Tibial nerve (tissue), 4 donors: ENCODE results near the gene ABITRAM. TPM values are rescaled to one million over a fixed set of nuclear protein-coding genes. Genes with fewer than 3 reads are reported as not detected.
"Not testable (repeated sequence)": the region's sequence is repeated elsewhere in the genome, so short reads cannot be mapped to it uniquely, and the experiment has no call there.

ENCODE experiments used
- DNase-seq, 2 donors: peaks; one replicate each; pipeline ENCODE4 v3.0.0-alpha.2; 2019; ENCODE audit warnings: low spot score in 2 of 2
- H3K27ac ChIP-seq, 4 donors: fragments of 200-600 bp; sonication (generic) in 3 of 4; one replicate each; pipeline ENCODE4 v1.5.1; 2017 to 2019; ENCODE audit warnings: mild to moderate bottlenecking in 1 of 4
- H3K27me3 ChIP-seq, 2 donors: fragments of 200-600 bp; sonication (generic) in 1 of 2; one replicate each; pipeline versions ENCODE4 v1.5.1 to v1.6.0; 2017 to 2019
- H3K36me3 ChIP-seq, 3 donors: fragments of 200-600 bp; sonication (generic); one replicate each; pipeline ENCODE4 v1.5.1; 2018 to 2019
- H3K4me1 ChIP-seq, 4 donors: fragments of 200-600 bp; sonication (generic) in 3 of 4; one replicate each; pipeline ENCODE4 v1.5.1; 2017 to 2019
- H3K4me3 ChIP-seq, 4 donors: fragments of 200-600 bp; sonication (generic) in 3 of 4; one replicate each; pipeline ENCODE4 v1.5.1; 2017 to 2019; ENCODE audit warnings: mild to moderate bottlenecking in 1 of 4, moderate library complexity in 1 of 4
- H3K9me3 ChIP-seq, 4 donors: fragments of 200-600 bp; sonication (generic) in 3 of 4; one replicate each; pipeline ENCODE4 v1.5.1; 2017 to 2019
- EP300 ChIP-seq, 2 donors: sonication (generic); formaldehyde crosslinking; IDR thresholded peaks; one replicate each; pipeline ENCODE4 v1.6.1; 2017; ENCODE audit warnings: antibody characterized with exemption in 2 of 2, mild to moderate bottlenecking in 1 of 2
- POLR2A ChIP-seq, 2 donors: fragments of 450-650 bp; IDR thresholded peaks; one replicate each; pipeline ENCODE4 v1.6.1; 2017; ENCODE audit warnings: antibody characterized with exemption in 2 of 2, mild to moderate bottlenecking in 2 of 2, moderate library complexity in 2 of 2
- WGBS, 2 donors: methylation state at CpG; one replicate each; pipeline ENCODE4 v1.1.5; 2018; 5-methylcytosine and 5-hydroxymethylcytosine counted together
- total RNA-seq, 4 donors: library from RNA; depleted of rRNA; stranded (reverse); fragments of >200 nt; gene quantifications; one replicate each; pipeline ENCODE4 v1.1.0, GENCODE V29; 2016
- TF ChIP-seq, protein P1 (sequence below), 5 experiments: fragments of 200-600 bp in 3 of 5; fragments of 450-650 bp in 2 of 5; sonication (generic) in 3 of 5; IDR thresholded peaks; one replicate each; pipeline ENCODE4 v1.5.1; 2016 to 2019; ENCODE audit warnings: antibody characterized with exemption in 5 of 5, mild to moderate bottlenecking in 3 of 5, moderate library complexity in 2 of 5

Gene ABITRAM, protein sequence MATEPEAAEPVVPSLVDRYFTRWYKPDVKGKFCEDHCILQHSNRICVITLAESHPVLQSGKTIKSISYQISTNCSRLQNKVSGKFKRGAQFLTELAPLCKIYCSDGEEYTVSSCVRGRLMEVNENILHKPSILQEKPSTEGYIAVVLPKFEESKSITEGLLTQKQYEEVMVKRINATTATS
- total RNA-seq = 10 to 100 TPM in 1 of 4 donors, 1 to 10 TPM in 3; 8.2 to 14.0 (median 8.5) TPM

DNA sequence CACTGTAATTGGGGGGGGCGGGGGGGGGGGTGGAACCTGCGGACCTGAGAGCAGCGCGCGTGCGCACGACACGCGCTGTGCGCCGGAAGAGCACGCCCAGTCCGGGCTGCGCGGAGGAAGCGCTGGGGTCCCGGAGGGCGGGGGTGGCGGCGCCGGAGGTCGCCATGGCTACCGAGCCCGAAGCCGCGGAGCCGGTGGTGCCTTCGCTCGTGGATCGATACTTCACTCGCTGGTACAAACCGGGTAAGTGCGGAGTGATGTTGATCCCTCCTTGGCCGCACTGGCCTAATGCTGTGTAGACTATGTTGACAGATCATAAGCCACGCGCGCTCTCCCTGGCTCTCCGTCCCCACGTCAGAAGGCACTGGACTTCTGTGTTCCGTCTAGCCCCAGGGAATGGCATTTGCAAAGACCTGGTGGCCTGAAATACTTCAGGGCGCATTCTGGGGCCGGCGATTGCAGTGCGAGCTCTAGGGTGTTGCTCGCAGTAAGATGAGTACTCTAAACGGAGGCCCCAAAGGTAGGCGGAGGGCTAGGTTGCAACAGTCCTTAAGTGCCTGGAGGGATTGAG, at the start of gene ABITRAM:
Gene ABITRAM, plus strand, starts transcription at position 78 of the 571 bp plus-strand sequence. Its CDS starts 87 bp downstream, at position 165.
- peak; percentile 37 to 48 for DNase-seq
- Histone ChIP-seq H3K27me3 (no peaks in the 10 kb centered on the region), H3K9me3 (no peaks in the 10 kb centered on the region), H3K36me3 (peaks cover 0 to 17% (median 0%) of the 10 kb centered on the region in 3 donors), H3K27ac (peak within 1 kb of the TSS; percentile 90 to 95 (median 94)), H3K4me1 (peaks cover 0 to 43% (median 15%) of the 10 kb centered on the region in 4 donors), H3K4me3 (peak within 1 kb of the TSS; percentile 76 to 95 (median 88))
- TF ChIP-seq, protein P1, sequence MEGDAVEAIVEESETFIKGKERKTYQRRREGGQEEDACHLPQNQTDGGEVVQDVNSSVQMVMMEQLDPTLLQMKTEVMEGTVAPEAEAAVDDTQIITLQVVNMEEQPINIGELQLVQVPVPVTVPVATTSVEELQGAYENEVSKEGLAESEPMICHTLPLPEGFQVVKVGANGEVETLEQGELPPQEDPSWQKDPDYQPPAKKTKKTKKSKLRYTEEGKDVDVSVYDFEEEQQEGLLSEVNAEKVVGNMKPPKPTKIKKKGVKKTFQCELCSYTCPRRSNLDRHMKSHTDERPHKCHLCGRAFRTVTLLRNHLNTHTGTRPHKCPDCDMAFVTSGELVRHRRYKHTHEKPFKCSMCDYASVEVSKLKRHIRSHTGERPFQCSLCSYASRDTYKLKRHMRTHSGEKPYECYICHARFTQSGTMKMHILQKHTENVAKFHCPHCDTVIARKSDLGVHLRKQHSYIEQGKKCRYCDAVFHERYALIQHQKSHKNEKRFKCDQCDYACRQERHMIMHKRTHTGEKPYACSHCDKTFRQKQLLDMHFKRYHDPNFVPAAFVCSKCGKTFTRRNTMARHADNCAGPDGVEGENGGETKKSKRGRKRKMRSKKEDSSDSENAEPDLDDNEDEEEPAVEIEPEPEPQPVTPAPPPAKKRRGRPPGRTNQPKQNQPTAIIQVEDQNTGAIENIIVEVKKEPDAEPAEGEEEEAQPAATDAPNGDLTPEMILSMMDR (IDR thresholded peaks at IDR 0.05) = no peak
- TF ChIP-seq POLR2A (IDR thresholded peaks at IDR 0.05) = no peak
- TF ChIP-seq EP300 (IDR thresholded peaks at IDR 0.05) = peak in 1 of 2 donors; percentile 43
- WGBS, 2 donors = 1 to 3% methylated on average over 10 to 20 of the region's 47 CpGs

DNA sequence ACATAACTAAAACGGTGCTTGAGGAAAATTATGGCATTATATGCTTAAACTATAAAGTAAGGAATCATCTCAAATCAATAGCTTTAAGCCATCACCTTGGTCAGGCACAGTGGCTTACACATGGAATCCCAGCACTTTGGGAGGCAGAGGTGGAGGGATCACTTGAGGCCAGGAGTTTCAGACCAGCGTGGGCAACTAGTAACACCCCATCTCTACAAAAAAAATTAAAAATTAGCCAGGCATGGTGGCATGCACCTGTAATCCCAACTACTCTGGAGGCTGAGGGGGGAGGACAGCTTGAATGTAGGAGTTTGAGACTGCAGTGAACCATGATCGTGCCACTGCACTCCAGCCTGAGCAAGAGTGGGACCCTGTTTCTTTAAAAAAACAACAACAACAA, 49.5 kb upstream of the ABITRAM start:
- no peaks in the 10 kb centered on the region for H3K9me3 ChIP-seq
- TF ChIP-seq, protein P1 (IDR thresholded peaks at IDR 0.05) = no peak
- no peak for TF ChIP-seq POLR2A (IDR thresholded peaks at IDR 0.05)
- TF ChIP-seq EP300 (IDR thresholded peaks at IDR 0.05) = no peak
- H3K36me3 ChIP-seq = peaks cover 0 to 84% (median 0%) of the 10 kb centered on the region in 3 donors
- DNase-seq = no peak
- peaks cover 0 to 5% (median 0%) of the 10 kb centered on the region in 4 donors for H3K4me1 ChIP-seq
- 80 to 89% methylated on average over 3 of the region's 3 CpGs for WGBS, 2 donors
- no peaks in the 10 kb centered on the region for H3K27me3 ChIP-seq
- no peak overlapping the region for H3K27ac ChIP-seq
- no peak overlapping the region for H3K4me3 ChIP-seq

DNA sequence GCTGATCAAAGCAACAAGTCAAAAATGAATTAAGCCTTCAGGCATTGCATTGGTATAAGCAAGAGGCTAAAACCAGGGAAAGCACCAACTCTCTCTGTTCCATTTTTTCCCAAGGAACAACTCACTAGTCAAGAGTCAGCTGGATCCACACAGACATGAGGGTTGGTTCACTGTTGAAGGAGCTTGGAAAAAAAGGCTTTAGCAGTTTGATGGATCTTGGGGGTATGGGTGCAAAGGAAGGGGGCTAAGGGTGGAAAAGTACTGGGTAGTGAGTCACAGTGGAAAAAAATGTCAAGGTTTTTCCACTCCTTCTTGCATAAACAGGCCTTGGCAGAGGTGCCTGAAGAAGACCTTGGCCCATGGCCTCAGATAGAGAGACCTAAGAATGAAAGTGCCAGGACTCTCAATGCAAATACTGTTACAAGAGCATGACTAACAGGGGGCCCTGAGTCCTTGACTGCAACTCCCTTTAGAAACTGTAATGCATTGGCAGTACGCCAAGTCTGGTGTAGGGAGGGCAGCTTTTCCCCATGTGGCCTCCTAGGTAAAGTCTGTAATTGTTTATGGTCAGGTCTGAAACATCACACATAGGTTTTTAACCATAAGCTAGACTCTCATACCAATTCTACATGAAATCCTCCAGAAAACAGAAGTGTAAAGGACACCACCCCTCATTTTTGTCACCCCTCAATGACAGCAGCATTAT, 48.4 kb upstream of the ABITRAM start:
- Histone ChIP-seq H3K36me3 (peaks cover 0 to 83% (median 3%) of the 10 kb centered on the region in 3 donors), H3K27me3 (no peaks in the 10 kb centered on the region), H3K4me1 (peaks cover 0 to 5% (median 0%) of the 10 kb centered on the region in 4 donors), H3K27ac (no peak overlapping the region), H3K9me3 (no peaks in the 10 kb centered on the region), H3K4me3 (no peak overlapping the region)
- WGBS, 2 donors = 71 to 91% methylated on average over 1 of the region's 1 CpG
- no peak for TF ChIP-seq EP300 (IDR thresholded peaks at IDR 0.05)
- TF ChIP-seq, protein P1 (IDR thresholded peaks at IDR 0.05) = no peak
- no peak for TF ChIP-seq POLR2A (IDR thresholded peaks at IDR 0.05)
- no peak for DNase-seq

DNA sequence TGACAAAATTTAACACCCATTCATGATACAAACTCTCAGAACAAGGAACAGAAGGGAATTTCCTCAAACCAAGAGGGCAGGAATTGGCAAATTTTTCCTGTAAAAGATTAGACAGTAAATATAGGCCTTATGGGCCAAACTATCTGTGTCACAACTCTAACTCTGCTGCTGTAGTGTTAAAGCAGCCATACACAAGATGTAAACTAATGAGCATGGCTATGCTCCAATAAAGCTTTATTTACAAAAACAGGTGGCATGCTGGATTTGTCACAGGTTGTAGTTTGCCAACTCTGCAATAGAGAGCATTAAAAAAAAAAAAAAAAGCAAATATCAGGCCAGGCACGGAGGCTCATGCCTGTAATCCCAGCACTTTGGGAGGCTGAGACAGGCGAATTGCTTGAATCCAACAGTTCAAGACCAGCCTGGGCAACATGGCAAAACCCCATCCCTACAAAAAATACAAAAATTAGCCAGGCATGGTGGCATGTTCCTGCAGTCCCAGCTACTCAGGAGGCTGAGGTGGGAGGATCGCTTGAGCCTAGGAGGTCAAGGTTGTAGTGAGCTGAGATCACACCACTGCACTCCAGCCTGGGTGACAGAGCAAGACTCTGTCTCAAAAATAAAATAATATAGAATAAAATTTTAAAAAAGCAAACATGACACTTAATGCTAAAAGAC, 47.5 kb upstream of the ABITRAM start:
- not testable (repeated sequence) for H3K4me1 ChIP-seq, H3K27ac ChIP-seq, H3K27me3 ChIP-seq, DNase-seq, H3K4me3 ChIP-seq, H3K9me3 ChIP-seq
- WGBS, 2 donors = 91 to 96% methylated on average over 3 of the region's 3 CpGs
- H3K36me3 ChIP-seq = peaks cover 0 to 83% (median 8%) of the 10 kb centered on the region in 3 donors

DNA sequence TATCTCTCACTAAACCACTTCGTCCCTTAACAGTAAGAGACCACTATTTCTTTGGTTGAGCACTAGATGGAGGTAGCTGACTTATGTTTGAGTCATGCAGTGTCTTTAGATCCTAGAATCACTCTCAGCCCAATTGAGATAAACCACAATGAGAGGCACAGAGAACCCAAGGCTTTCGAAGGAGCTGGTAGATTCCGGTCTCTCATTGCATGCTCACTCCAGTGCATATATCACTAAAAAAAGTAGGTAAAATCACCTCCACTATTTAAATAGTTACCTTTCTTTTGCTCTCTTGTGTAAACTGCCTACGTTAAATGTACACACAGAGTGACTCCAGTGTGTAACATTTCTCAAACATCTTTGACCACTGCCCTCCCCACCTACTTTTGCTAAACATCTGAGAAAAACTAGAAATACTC, 44.5 kb upstream of the ABITRAM start:
- Histone ChIP-seq H3K36me3 (peaks cover 0 to 93% (median 34%) of the 10 kb centered on the region in 3 donors), H3K27ac (no peak overlapping the region)

More for the DNA sequence above, 44.5 kb upstream of the ABITRAM start:
- H3K4me3 ChIP-seq = no peak overlapping the region
- no peaks in the 10 kb centered on the region for H3K27me3 ChIP-seq
- TF ChIP-seq, protein P1 (IDR thresholded peaks at IDR 0.05) = peak in 1 of 5 experiments; percentile 12
- TF ChIP-seq EP300 (IDR thresholded peaks at IDR 0.05) = no peak
- DNase-seq = no peak
- H3K9me3 ChIP-seq = no peaks in the 10 kb centered on the region
- H3K4me1 ChIP-seq = peaks cover 0 to 5% (median 0%) of the 10 kb centered on the region in 4 donors
- WGBS, 2 donors = 79 to 80% methylated on average over 4 of the region's 4 CpGs
